Measurements from ENCODE around the gene ZFY.

GRCh38 chrY:3012226-3012625 is 77.0 kb downstream of the ZFY start:
- no peak for TF ChIP-seq NFRKB (IDR thresholded peaks at IDR 0.05)
- no peak for TF ChIP-seq MYNN (CRISPR knock-in tag; IDR thresholded peaks at IDR 0.05; ENCODE audit: low read depth)

All from HepG2 (cell line).